HG02870 (cell line): ENCODE data around the gene RYR3.

ENCODE experiments used
- ATAC-seq: cut with Tn5 transposase; IDR thresholded peaks from one replicate; pipeline ENCODE4 v1.9.1; 2021; ENCODE audit warnings: mild to moderate bottlenecking, moderate library complexity; ENCODE audit not compliant: unreplicated experiment

The RYR3 gene

DNA sequence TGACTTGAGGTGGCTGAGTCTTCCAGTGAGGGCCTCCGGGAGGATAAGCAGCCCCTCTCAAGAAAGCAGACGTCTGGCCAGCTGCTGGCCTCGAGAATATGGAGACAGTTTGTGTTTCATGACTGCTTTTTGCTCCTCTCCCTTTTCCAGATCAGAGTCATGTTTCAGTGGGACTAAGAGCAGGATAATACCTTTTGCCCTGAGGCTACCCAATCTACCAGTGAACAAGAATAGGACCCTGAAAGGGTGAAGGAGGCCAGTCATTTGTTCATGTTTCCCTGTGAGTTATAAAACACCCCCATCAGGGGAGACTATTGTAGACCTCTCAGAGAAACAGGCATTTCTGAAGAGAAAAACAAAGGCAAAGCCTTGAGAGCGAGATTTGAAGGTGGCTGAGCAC lies 137.4 kb downstream of the RYR3 start:
- no peak for ATAC-seq

DNA sequence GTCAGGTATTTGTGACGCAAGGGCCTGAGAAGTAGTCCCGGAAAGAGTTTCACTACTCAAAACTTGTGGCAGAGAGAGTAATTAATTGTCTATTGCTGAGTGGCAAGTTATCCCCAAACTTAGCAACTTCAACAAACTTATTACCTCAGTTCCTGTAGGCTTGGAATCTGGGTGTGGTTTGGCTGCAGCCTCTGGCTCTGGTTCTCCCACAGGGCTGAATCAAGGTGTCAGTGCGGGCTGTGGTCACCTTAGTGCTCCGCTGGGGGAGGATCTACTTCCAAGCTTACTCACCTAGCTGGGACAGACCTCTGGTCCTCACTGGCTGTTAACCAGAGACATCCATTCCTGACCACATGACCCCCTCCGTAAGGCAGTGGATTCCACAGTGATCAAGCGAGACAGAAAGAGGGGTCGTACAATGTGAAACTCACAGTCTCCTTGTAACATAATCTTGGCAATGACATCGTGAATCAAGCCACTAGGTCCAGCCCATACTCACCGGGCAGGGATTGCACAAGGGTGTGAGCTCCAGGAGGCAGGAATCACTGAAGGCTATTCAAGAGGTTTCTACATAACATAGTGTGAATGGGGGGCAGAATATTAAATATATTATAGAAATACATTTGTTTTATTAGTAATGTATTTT lies 138.3 kb downstream of the RYR3 start:
- ATAC-seq, result no peak

GRCh38 chr15:33449810-33450209 lies 139.0 kb downstream of the RYR3 start:
- no peak for ATAC-seq

GRCh38 chr15:33451385-33451784 lies 140.6 kb downstream of the RYR3 start:
- ATAC-seq, result no peak

DNA sequence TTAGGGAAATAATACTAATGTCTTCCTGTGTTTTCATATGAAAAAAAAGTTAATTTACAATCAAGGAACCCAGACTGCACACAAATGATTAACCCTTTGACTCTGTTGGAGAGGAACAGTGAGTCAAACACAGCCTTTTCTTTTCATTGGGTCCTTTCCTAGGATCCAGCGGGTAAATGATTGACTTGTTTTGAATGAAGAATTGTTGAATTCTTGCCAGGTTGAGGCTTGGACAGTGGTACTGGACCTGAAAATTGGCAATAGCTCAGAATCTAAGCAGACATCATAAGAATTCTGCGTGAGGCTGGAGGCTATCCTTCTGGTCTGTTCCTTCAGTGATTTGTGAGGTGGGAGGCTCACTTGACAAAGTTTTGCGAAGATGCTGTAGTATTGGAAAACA lies 143.0 kb downstream of the RYR3 start:
- ATAC-seq, result no peak

DNA sequence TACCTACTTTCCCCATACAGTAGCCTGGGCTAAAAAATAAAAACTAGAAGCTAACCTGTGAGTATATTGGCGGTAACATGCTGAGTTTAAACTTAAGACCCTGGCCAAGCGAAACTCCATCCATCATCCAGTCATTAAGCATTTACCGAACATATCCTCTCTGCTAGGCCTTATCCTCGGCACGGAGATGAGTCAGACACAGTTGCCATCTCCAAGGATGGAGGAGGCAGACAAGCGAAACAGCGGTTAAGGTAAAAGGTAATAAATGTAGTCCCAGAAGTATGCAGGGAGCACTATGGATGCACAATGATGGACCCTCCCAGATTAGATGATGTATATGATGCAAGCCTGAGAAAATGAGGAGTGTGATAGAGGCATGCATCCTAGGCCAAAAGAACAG lies 143.6 kb downstream of the RYR3 start:
- ATAC-seq, result no peak

DNA sequence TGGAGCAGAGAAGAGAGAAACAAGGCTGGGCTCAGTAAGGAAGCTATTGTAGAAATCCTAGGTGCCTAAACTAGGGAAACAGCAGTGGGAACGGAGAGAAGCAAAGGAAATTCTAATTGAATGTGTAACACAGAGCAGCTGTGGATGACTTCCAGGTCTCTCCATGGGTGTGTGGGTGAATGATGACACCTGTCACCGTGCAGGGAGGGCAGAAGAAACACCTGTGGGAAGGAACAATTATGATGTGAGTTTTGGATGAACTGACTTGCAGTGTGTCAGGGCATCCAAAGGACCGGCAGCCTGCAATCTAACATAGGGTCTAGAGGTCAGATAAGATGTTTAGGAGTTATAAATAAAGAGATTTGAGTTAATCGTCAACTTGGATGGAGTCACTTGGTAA lies 144.2 kb downstream of the RYR3 start:
- ATAC-seq, result no peak

DNA sequence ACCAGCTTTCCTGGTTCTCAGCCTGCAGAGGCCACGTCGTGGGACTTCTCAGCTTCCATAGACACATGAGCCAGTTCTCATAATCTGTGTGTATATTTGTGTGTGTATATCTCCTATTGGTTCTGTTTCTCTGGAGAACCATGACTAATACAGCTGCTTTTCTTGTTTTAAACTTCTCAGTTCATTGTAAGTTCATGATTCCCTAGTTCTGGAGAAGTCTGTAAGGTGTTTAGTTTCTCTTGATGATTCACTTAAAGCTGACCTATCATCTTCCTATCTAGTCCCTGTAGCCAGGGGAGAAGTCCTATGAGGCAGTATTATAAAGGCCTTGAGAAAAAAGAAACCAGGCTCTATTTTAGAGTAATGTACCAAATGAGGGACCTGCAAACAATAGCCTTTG lies 147.7 kb downstream of the RYR3 start:
- ATAC-seq, result no peak

DNA sequence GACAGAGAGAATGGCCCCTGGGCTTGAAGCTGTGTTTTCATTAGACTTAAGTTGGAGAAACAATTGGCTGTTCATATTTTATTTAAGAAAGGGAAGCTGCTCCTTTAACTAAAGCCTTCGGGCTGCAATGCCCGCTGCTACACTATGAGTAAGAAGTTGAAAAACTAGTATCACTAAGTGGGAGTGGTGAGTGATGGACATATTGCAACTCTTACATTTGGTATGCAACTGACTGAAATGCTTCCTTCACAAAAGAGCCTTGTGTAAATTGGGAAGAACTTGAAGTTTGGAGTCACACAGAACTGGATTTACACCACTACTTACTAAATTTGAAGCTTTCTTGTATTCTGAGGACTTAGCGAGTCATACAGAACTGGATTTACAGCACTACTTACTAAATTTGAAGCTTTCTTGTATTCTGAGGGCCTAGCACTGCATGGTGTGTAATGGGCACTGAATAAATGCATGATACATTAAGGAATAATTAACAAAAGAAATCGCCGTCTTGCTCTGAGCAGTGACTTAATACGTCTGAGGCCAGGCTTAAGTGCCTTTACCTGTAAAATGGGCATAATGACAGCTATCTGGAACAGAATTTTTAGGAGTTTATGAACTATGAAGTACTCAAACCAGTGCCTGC lies 149.5 kb downstream of the RYR3 start:
- no peak for ATAC-seq

GRCh38 chr15:33461671-33462070 lies 150.9 kb downstream of the RYR3 start:
- no peak for ATAC-seq

DNA sequence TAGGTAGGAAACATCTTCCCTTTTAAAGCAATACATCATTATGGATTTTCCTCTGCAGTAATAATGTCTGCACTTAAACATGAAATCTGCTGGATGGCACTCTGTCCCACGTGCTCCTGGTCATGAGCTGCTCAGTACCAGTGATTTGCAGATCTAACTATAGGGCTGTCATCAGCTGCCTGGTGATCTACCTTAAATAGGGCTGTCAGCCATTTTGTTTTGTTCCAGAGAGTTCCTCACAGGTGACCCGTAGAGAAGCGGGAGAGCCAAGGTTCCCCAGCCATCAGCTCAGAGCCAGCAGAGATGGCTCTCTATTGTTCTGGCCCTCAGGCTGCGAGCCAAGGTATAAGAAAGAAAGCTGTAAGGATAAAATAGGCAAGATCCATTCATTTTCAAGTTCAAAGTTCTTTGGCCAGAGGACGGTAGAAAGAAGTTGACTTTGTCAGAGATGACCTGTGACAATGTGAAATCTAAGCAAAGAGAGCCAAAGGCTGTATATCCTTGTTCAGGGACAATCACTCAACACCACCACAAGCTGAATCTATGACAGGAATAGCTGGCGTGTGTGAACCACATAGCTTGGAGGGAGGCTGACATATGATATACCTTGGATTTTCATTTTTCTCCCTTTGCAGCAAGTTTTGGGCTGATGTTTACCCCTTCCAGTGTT lies 156.5 kb downstream of the RYR3 start:
- ATAC-seq, result no peak

GRCh38 chr15:33467816-33468163 lies 157.0 kb downstream of the RYR3 start:
- ATAC-seq, result no peak

- ATAC-seq, result no peak
These were observed 158.0 kb downstream of the RYR3 start for GRCh38 chr15:33468740-33469139.

GRCh38 chr15:33473005-33473404 lies 162.2 kb downstream of the RYR3 start:
- ATAC-seq, result no peak

GRCh38 chr15:33473714-33474113 lies 162.9 kb downstream of the RYR3 start:
- ATAC-seq, result no peak

- no peak for ATAC-seq
These were observed 165.3 kb downstream of the RYR3 start for GRCh38 chr15:33476076-33476475.

DNA sequence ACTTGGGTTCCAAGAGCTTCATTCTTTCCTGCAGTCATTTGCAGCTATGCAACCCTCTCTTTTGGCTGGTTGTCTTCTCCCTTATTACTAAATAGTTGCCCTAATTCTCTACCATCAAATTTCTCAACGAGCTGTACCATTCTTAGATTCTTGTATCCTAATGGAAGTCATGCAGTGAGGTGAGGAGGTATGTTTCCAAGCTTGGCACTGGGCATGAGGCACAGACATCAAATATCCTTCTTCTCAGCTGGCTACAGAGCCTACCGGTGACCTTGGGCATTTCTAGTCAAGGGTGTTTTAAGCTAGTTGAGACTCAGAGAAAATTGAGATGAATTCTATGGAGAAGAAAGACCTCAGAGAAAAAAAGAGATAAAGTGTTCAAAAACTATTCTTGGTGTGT lies 166.1 kb downstream of the RYR3 start:
- no peak for ATAC-seq

DNA sequence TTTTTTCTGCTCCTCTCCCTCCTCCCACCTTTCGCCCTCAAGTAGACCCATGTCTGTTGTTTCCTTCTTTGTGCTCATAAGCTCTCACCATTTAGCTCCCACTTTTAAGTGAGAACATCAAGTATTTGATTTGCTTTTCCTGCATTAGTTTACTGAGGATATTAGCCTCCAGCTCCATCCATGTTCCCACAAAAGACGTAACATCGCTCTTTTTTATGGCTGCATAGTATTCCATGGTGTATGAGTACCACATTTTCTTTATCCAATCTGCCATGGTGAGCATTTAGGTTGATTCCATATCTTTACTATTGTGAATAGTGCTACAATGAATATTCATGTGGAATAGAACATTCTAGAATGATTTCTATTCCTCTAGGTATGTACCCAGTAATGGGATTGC lies 178.6 kb downstream of the RYR3 start:
- ATAC-seq, result no peak

DNA sequence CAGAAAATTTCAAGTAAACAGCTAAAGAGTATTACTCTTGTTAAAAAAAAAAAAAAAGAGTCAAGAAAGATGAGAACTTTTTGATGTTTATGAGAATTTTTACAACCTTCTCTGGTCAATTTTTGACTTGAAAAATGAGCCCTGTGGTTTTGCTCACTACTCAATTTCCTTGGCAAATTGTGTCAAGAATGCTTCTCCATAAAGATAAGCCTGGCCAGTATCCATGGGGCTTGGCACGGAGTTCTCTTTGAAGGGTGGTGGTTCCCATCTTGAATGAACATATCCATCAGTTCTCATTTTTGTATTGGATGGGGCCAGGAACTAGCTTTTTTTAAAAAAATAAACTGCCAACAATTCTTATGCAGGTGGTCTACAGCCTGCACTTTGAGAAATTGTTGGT lies 179.9 kb downstream of the RYR3 start:
- ATAC-seq, result no peak

- ATAC-seq, result no peak
These were observed 181.8 kb downstream of the RYR3 start for GRCh38 chr15:33492434-33493052.

GRCh38 chr15:33494306-33494705 lies 183.5 kb downstream of the RYR3 start:
- no peak for ATAC-seq
